PC-3 (cell line): Measurements from ENCODE around the gene BRIP1. TPM values are rescaled to one million over a fixed set of nuclear protein-coding genes. Genes with fewer than 3 reads are reported as not detected.

Source experiments
- ATAC-seq: fragments of 200-7000 bp; cut with Tn5 transposase; 2 replicates; pipeline ENCODE4 v1.9.1; 2020; ENCODE audit warnings: mild to moderate bottlenecking, moderate library complexity
- BruUV-seq: library from RNA; stranded (reverse); fragments of 400-500 nt; replicated peaks from 2 replicates; lab custom pipeline; 2021; lab: Mats Ljungman, UMichigan
- CTCF ChIA-PET: fragments of 300-600 bp; sonication (Branson Sonifier 250); formaldehyde crosslinking; loops from one replicate; lab custom pipeline; 2022; ENCODE audit warnings: antibody characterized with exemption; lab: Charles Lee
- POLR2A ChIA-PET: fragments of 300-600 bp; sonication (Branson Sonifier 250); formaldehyde crosslinking; loops from one replicate; lab custom pipeline; 2022; ENCODE audit warnings: antibody characterized with exemption; ENCODE audit not compliant: unreplicated experiment; lab: Charles Lee
- DNase-seq: peaks from one replicate; pipeline ENCODE4 v3.0.0-alpha.2; 2015
- H2AFZ ChIP-seq: fragments of 300-600 bp; sonication (generic); 2 replicates; pipeline ENCODE4 v1.6.0; 2016; ENCODE audit warnings: antibody characterized with exemption, low read length
- H3F3A ChIP-seq: fragments of 300-600 bp; sonication (generic); one replicate; pipeline ENCODE4 v1.6.0; 2017; ENCODE audit warnings: antibody characterized with exemption, low read length, control low read depth, mild to moderate bottlenecking; ENCODE audit not compliant: unreplicated experiment
- H3K27ac ChIP-seq: fragments of 300-600 bp; sonication (generic); 2 replicates; pipeline ENCODE4 v1.5.1; 2016; ENCODE audit warnings: mild to moderate bottlenecking, low read length
- H3K27me3 ChIP-seq: fragments of 300-600 bp; sonication (generic); 2 replicates; pipeline ENCODE4 v1.6.1; 2016; ENCODE audit warnings: low read length, mixed read lengths
- H3K36me3 ChIP-seq: fragments of 300-600 bp; sonication (generic); 2 replicates; pipeline ENCODE4 v1.6.1; 2016; ENCODE audit warnings: low read depth, mixed run types, low read length, mixed read lengths
- H3K4me1 ChIP-seq: fragments of 300-600 bp; sonication (generic); 2 replicates; pipeline ENCODE4 v1.5.1; 2016; ENCODE audit warnings: low read length; ENCODE audit not compliant: insufficient read depth
- H3K4me2 ChIP-seq: fragments of 300-600 bp; sonication (generic); 2 replicates; pipeline ENCODE4 v1.6.0; 2016; ENCODE audit warnings: low read length
- H3K4me3 ChIP-seq: fragments of 300-600 bp; sonication (generic); 2 replicates; pipeline ENCODE4 v1.5.1; 2016; ENCODE audit warnings: mild to moderate bottlenecking, low read length, mixed read lengths
- H3K79me2 ChIP-seq: fragments of 300-600 bp; sonication (generic); 2 replicates; pipeline ENCODE4 v1.6.1; 2017; ENCODE audit warnings: low read length, mixed read lengths
- H3K9ac ChIP-seq: fragments of 300-600 bp; sonication (generic); 2 replicates; pipeline ENCODE4 v1.6.0; 2016; ENCODE audit warnings: mild to moderate bottlenecking, low read length
- H3K9me2 ChIP-seq: fragments of 300-600 bp; sonication (generic); replicated peaks from 2 replicates; pipeline ENCODE4 v1.6.1; 2016; ENCODE audit warnings: mixed run types, low read length, mixed read lengths
- H3K9me3 ChIP-seq: fragments of 300-600 bp; sonication (generic); 2 replicates; pipeline ENCODE4 v1.6.1; 2016; ENCODE audit warnings: low read length, mixed read lengths
- H4K20me1 ChIP-seq: fragments of 300-600 bp; sonication (generic); 2 replicates; pipeline ENCODE4 v1.6.1; 2016; ENCODE audit warnings: low read length, mixed read lengths
- CTCF ChIP-seq: fragments of 300-600 bp; sonication (generic); conservative IDR thresholded peaks from 2 replicates; pipeline ENCODE4 v1.5.1; 2017; ENCODE audit warnings: antibody characterized with exemption, low read depth, mild to moderate bottlenecking, low read length
- EZH2 ChIP-seq: fragments of 300-600 bp; sonication (generic); IDR thresholded peaks from one replicate; pipeline ENCODE4 v1.6.1; 2017; ENCODE audit warnings: antibody characterized with exemption, mild to moderate bottlenecking, low read length; ENCODE audit not compliant: unreplicated experiment
- EZH2phosphoT487 ChIP-seq: fragments of 300-600 bp; sonication (generic); IDR thresholded peaks from 2 replicates; pipeline ENCODE4 v1.6.1; 2018; ENCODE audit warnings: mild to moderate bottlenecking, antibody characterized with exemption, low read length, borderline replicate concordance
- intact Hi-C: fragments of 100-400 bp; cut with micrococcal nuclease; formaldehyde crosslinking; loops from 2 replicates; pipeline ENCODE4 v1.9.0; 2023
- total RNA-seq: library from RNA; depleted of rRNA; stranded (reverse); fragments of >200 nt; gene quantifications from 2 replicates; pipeline ENCODE4 v1.2.3, GENCODE V29; 2014

Gene BRIP1
- total RNA-seq, 1 experiment from 2014 or later, result 21.1 TPM

- H3K9me2 ChIP-seq, result no peaks in the 10 kb centered on the region
- no peak for DNase-seq
- no peaks in the 10 kb centered on the region for H3K79me2 ChIP-seq
- H3K9ac ChIP-seq, result no peak overlapping the region
- no peaks in the 10 kb centered on the region for H3K27me3 ChIP-seq
- no peaks in the 10 kb centered on the region for H3K4me1 ChIP-seq
- intact Hi-C loops, result no loop called here
- no TSS peak for BruUV-seq
- no peak for ATAC-seq
- no peaks in the 10 kb centered on the region for H4K20me1 ChIP-seq
- TF ChIP-seq CTCF, result no peak
- TF ChIP-seq EZH2, result no peak
- TF ChIP-seq EZH2phosphoT487, result no peak
- peaks cover 15% of the 10 kb centered on the region; the same call in 1 of the 2 replicates for H3K9me3 ChIP-seq
- ChIA-PET CTCF (no interaction called here), POLR2A (no interaction called here)
- H3K36me3 ChIP-seq, result peaks cover 11% of the 10 kb centered on the region; the same call in 1 of the 2 replicates
- no peak overlapping the region for H3K4me2 ChIP-seq
- H3K27ac ChIP-seq, result no peak overlapping the region
- no peak overlapping the region for H2AFZ ChIP-seq
- H3K4me3 ChIP-seq, result no peak overlapping the region
- no peaks in the 10 kb centered on the region for H3F3A ChIP-seq
Measured at GRCh38 chr17:61699032-61699431, 164.3 kb downstream of the BRIP1 start.

GRCh38 chr17:61698244-61698643, 165.1 kb downstream of the BRIP1 start:
- DNase-seq, result no peak
- Histone ChIP-seq H3K27me3 (no peaks in the 10 kb centered on the region), H2AFZ (no peak overlapping the region), H4K20me1 (no peaks in the 10 kb centered on the region), H3K27ac (no peak overlapping the region), H3K9ac (no peak overlapping the region), H3K4me3 (no peak overlapping the region), H3K4me1 (no peaks in the 10 kb centered on the region), H3K79me2 (no peaks in the 10 kb centered on the region), H3K9me2 (no peaks in the 10 kb centered on the region), H3F3A (no peaks in the 10 kb centered on the region), H3K9me3 (peaks cover 15% of the 10 kb centered on the region; the same call in 1 of the 2 replicates), H3K4me2 (no peak overlapping the region), H3K36me3 (peaks cover 11% of the 10 kb centered on the region; the same call in 1 of the 2 replicates)
- ATAC-seq, result no peak
- CTCF ChIA-PET, result no interaction called here
- no TSS peak for BruUV-seq
- intact Hi-C loops, result no loop called here
- POLR2A ChIA-PET, result no interaction called here
- TF ChIP-seq EZH2phosphoT487, result no peak
- TF ChIP-seq CTCF, result no peak
- TF ChIP-seq EZH2, result no peak

GRCh38 chr17:61695779-61696337, 167.5 kb downstream of the BRIP1 start:
- no peak for TF ChIP-seq CTCF
- TF ChIP-seq EZH2phosphoT487, result no peak
- no peak for TF ChIP-seq EZH2
- no peaks in the 10 kb centered on the region for H3F3A ChIP-seq
- no peaks in the 10 kb centered on the region for H3K27me3 ChIP-seq
- no peaks in the 10 kb centered on the region for H3K79me2 ChIP-seq
- no TSS peak for BruUV-seq
- H3K9me3 ChIP-seq, result peaks cover 15% of the 10 kb centered on the region; the same call in 1 of the 2 replicates
- intact Hi-C loops, result no loop called here
- CTCF ChIA-PET, result no interaction called here
- POLR2A ChIA-PET, result no interaction called here
- H3K36me3 ChIP-seq, result peaks cover 9% of the 10 kb centered on the region; the same call in 1 of the 2 replicates
- ATAC-seq (no peak), DNase-seq (no peak)
- H3K9ac ChIP-seq, result no peak overlapping the region
- no peaks in the 10 kb centered on the region for H4K20me1 ChIP-seq
- no peak overlapping the region for H2AFZ ChIP-seq
- H3K4me3 ChIP-seq, result no peak overlapping the region
- H3K4me2 ChIP-seq, result no peak overlapping the region
- H3K9me2 ChIP-seq, result no peaks in the 10 kb centered on the region
- H3K4me1 ChIP-seq, result no peaks in the 10 kb centered on the region
- H3K27ac ChIP-seq, result no peak overlapping the region
